Measurements from ENCODE around the gene MAPK10.
"Not testable (repeated sequence)": the region's sequence is repeated elsewhere in the genome, so short reads cannot be mapped to it uniquely, and the experiment has no call there.

MAPK10 gene

DNA sequence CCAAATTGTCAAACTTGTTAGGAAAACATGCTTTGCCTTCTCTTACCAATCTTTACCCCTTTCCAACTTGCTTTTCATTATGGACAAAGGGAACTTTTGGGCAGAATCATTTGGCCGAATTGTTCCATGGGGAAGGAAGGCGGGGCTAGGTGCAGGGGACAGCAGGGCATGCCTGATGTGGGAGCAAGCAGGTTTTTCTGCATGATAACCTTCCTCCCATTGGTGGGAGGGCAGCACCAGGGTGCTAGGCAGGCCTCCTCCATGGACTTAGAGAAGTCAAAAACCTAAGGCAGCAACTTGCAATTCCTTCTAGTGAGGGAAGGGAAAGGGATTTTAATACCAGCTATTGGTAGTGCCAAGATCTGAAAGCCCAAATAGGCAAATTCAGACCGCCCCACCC, 260.5 kb downstream of the MAPK10 start:
- DNase-seq = no peak

DNA sequence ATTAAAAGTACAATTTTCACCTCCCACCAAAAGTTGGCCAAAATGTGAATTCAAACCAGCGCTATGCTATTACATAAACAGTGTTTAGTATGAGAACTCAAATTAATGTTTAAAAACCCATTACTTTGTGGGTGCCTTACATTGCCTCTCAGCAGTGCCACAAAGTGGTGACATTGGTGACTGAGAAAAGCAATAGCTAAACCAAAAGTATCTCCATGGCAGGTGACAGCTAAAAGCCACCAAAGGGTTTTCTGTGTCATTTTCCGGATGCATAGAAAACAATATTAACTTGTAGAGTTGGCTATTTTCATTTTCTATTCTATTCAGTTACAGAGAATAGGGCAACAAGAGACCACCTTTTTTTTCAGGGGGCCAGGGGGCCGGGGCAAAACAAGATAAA, 261.2 kb downstream of the MAPK10 start:
- no peak for DNase-seq

DNA sequence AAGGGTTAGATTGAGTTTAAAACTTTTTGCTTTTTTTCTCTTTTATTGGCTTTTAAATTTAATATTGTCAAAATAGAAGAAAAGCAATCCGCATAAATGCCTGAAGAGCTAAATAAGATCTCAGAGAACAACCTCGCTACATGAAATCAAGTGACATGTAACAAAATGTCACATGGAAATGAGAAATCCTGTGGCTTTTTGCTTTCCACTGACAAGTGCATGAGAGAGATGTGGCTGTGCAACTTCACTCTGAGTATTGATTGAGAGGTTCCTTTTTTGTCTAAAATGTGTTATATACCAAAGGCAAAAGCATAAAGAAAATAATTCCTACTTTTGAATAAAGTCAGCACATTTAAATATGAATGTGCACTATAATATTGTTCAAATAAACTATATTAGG, 263.5 kb downstream of the MAPK10 start:
- no peak for DNase-seq

DNA sequence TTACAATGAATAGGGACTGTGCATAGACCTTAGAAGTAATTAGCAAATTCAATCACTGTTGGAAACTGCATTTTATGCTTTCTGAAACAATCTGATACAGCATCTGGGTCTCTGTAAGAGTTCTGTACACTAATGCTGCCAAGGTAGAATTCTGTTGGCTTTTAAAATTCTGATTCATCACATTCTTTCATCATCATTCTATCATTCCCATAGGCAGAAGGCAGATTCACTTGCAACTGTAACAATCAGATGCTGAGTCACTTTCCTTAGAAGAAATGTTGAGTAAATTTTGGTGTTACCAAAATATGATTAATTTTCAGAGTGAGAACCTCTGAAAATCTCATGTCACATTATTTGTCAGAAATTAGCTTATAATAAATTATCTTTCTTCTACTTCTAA, 267.2 kb downstream of the MAPK10 start:
- peak; percentile 89 for DNase-seq

DNA sequence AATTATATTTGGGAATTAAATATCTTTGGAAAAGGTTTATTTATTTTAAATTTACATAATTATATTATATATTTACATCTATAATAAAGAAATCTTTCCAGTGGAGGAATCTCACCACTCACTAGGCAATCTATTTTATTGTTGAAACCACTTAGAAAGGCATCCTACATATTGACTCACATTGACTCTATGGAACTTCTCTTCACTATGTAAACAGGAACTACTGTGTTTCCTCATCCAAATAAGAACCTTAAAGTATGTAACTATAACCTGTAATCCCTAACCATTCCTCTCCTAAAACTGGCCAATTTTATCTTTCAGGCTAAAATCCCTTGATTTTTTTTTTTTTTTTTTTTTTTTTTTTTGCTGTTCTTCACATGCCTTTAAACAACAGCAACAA, 268.7 kb downstream of the MAPK10 start:
- DNase-seq = no peak

DNA sequence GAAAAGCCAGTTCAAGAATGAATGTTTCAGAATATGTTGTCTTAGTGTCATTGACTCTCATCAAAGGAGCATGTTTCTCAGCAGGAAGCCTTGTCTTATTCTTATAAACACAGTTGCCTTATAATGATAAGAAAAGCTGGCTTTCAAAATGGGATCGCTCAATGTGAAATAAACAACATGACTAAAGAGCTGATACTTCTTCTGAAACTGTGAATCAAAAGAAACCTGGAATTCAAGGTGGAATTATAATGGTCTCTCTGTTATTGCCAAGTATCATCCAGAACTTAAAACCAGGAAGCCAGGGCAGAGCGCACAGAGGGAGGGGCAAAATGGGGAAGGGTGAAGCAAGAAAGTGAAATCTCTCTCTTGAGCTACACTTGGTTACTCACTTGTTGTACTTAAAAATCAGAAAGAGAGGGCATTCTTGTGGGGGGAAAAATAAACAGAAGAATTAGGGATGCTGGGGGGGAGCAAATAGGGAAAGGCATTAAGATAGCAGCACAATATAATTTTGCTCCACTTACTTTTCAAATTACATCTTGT, 270.0 kb downstream of the MAPK10 start:
- no peak for DNase-seq

DNA sequence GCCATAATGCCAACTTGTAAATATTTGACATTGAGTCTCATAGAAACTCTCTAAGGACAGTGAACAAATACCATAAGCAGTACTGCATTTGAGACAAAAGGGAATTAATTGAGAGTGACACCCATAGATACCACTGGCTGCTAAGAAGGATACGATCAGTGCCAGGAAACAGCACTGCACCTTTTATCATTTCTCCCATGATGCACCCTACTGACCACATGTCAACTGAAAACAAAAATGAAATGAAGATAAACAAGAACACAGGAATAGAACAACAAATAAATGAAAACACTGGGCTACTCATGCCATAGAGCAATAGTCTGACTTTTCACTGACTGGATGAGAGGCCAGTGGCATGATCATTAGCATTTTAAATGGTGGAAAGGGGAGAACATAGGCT, 270.8 kb downstream of the MAPK10 start:
- no peak for DNase-seq

DNA sequence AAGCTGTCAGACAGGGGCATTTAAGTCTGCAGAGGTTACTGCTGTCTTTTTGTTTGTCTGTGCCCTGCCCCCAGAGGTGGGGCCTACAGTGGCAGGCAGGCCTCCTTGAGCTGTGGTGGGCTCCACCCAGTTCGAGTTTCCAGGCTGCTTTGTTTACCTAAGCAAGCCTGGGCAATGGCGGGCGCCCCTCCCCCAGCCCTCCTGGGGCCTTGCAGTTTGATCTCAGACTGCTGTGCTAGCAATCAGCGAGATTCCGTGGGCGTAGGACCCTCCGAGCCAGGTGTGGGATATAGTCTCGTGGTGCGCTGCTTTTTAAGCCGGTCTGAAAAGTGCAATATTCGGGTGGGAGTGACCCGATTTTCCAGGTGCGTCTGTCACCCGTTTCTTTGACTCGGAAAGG, 284.1 kb downstream of the MAPK10 start:
- DNase-seq = not testable (repeated sequence)

DNA sequence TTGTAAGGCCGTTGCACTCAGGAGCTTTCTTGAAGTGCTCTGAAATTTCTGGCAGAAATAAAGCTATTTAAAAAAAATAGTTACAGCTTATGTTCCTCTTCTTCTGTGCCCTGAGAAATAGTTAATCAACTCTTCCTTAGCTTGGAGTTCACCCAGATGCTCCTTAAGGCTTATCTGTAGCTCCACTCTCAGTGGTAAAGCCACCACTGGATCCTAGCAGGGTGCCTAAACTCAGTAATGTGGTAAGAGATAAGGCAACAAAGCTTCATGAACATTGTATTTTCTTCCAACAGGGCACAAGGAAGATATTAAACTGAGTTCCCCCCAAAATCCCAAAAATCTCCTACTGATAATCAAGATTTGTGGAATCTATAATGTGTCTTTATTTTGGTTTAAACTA, 299.5 kb downstream of the MAPK10 start:
- no peak for DNase-seq

DNA sequence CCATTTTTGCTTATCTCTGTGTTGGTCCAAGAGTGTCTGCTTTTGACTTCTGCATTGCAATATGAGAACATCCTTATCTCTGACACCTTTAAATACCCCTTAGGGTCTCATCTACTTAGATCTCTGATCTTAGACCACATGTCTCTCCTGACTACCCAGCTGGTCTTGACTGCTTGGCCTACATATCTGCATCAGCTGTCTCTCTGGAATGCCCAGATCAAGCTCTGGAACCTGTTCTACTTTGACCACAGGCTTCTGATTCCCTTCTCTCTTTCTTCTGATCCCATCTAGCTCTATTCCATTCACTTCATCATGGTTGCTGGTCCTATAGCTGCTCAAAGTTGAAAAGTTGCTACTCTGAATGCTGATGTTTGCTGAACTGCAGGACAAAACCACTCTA, 301.2 kb downstream of the MAPK10 start:
- no peak for DNase-seq

DNA sequence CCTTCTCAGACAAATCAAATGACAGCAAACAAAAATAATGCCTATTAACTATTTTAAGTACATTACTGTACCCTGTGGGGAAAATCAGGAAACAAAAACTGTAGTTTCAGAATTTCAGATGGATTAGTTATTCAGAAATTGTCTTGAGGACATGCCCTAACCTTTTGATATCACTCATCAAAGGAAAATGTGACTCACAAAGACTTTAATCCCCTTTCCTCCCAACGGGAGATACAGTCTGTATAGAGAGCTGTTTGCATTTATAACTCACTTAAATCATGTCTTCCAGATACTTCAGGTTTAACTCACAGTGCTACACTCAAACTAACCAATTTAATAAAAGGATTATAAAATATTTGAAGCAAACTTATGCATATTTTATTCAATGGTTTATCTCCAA, 304.0 kb downstream of the MAPK10 start:
- peak; percentile 69 for DNase-seq

DNA sequence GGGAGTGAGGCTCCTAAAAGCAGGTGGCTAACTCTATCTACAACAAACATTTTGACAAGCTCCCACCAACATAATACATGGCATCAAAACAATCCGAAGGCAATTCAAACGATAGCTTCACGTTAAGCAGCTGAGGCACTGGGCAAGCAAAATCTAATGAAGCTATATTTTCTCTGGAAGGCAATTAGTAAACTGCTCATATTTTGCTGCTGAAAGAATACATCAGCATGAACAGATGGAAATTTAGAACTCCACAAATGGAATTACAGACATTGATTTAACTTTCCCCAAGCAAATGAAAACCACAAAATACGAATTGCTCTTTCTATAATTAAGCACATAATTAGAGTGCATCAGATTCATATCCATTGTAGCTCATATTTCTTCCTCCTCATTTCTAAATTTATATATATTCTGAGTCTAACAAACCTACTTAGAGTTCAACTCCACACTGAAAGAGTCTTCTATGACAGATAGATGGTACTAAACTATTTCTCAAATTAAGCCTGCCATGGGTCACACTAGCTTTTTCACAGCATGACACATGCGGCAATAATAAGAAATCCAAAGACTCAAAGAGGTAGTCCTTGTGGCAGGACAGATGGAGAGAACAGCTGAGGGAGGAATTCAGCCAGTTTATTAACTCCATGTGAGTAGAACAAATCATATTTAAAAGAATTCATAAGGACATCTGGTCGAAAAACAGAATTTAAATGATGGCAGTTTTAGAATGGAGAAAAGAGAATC, 305.4 kb downstream of the MAPK10 start:
- DNase-seq = peak; percentile 66

DNA sequence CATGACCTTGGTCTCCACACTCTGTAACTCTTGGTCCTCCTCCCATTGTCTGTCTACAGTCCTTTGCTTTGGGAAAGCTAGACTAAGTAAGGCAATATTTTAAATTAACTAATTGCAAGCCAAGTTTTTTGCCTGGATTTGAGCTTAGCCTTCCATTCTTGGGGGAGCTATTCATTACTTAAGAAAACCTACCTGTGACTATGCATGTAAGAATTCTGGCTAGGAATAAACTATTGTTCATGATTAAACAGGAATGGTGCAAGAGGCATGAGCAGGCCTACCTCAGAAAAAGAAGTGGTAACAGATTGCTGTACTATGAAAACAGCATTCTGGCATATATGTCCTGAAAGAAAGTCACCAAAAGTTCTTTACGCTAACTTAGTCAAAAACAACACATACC, 309.4 kb downstream of the MAPK10 start:
- DNase-seq = peak; percentile 20

DNA sequence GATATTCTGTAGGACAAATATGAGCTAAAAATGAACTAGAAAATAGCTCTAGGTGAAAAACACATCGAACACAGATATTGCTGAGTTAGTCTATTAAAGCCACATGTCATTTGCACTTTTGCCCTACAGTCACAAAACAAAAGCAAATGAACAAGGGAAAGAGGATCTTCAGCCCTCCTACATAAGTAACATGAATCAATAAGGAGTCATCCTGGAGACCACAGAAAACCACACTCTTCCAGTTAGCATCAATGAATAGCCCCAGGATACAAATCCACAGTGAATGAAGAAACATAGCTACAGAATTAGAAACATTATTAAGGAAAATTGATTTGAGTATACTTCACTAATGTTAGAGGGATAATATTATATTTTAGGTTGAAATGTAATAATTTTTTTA, 311.4 kb downstream of the MAPK10 start:
- peak; percentile 73 for DNase-seq

DNA sequence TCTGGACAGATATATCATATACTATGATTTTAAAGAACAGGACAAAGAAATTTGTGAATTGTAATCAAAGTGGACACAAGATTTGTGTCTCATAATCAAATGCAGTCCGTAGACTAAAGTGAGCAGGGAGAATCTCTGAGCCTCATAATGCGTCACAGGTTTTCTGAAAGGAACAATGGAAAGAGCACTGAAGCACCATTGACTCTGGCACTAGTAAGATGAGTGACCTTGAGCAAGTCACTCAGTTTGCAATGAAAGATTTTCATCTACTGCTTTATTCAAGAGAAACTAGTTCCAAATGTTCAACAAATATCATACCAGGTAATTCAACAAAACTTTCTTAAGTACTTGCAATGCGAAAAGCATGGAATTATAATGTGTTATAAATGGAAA, 315.3 kb downstream of the MAPK10 start:
- no peak for DNase-seq

DNA sequence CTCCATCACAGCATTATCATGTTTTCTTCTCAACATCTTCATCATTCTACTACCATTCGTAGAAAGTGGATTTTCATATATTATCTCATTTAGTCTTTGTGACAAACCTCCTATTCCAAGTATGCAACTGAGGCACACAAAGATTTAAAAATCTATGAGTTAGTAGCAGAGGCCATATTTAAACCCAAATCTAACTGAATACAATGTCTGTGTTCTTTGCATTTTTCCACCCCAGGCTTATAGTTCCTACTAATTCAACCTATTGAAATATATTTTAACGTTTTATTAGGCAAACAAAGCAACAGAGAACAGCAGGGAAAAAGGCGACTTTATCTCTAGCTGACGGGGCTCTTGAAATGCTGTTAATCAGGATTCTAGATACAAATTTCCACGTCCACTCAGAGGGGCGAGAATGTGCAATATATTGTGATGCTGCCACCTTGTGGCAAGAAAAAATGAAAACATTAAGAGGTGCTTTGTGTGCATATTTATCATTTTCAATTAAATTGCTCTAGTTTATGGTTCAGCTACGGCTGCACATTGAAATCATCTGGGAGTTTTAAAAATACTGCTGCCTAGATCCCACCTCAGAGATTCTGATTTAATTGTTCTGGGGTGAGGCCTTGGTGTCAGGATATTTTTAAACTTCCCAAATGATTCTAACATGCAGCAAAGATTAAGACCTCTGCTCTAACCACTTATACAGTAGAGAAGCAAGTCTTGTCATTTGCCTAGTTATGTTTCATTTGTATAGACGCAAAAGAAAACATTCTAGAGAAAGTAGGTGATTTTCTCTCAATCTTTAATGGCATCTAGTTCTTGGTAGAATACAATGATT, 315.9 kb downstream of the MAPK10 start:
- DNase-seq = peak; percentile 77

DNA sequence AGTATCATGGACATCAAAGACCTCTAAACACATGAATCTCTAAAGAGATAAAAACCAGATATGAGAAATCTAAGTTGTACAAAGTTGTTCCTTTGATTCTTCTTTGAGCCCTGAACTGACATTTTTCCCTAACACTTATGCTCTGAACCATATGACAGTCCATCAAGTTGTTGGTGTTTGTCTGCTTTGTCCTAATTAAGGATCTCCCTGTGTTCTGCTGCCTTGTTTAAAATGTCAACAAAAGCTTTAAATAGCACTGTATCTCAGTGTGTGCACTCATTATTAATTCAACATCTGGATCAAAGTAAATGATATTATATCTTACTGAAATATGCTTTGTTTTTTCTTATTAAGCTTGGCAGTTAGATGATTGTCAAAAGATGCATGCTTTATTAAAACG, 321.8 kb downstream of the MAPK10 start:
- no peak for DNase-seq

DNA sequence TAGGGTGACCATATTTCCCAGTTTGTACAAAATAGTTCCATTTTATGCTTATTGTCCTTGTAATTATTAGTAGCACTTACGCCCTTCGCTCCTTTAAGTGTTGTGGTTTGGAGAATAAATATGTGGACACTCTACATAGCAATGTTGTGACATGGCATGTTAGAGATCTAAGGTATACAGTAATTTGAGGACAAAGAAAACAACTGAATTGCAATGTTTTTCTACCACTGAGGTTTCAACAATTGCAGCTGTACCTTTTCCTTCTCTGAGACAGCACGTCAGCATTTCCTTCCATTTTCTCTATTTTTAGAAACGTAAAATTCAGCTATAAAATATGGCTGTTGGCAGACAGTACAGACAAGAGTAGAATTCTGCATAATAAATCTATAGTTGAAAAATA, 323.1 kb downstream of the MAPK10 start:
- DNase-seq = peak; percentile 56

DNA sequence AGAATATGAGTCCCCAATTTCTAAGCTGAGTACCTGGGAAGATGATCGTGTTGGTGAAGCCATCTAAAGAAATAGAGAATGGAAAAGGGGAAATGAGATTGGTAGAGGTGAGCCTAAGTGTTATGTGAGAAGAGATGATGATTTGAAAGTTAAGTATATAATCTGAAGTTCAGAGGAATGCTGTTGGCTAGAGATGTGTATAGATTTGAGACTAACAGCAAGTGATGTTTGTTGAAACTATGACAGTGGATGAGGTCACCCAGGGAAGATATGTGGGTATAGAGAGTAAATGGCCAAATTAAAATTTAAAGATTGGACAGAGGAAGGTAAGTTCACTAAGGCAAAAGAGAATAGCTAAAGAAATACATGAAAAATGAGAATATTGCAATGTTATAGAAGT, 324.2 kb downstream of the MAPK10 start:
- DNase-seq = no peak

DNA sequence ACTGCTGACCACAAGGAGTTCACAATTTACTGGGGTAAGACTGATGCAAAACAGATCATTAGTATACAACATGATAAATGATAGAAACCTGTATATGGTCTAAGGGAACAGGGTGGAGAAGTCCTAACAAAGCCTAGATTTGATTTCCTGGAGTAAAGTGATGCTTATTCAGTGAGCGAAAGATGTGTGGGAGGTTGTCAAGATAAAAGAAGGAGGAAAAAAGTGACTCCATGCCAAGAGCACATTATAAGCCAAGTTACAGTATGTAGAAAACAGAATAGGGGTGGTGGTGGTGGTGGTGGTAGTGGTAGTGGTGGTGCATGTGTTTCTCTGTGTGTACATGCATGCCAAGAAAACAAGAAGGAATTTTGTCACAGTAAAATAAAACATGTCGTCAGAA, 325.2 kb downstream of the MAPK10 start:
- DNase-seq = no peak

DNA sequence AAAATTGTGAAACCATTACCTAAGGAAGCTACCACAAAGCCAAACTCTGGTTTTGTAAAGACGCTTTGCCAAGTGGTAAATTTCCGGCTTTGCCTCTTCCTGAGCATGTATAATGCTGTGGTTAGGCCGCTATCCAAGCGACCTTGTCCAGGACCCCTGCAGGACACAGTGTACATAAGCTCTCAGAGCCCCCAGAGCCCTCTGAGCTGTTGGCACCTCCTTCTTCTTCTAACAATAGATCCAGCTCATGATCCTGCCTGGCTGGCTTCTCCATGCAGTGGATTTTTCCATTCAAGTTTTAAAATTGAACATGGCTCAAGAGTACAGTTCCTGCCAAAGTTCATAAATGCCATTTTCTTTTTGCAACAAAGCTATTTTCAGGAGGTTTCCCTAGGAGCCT, 326.7 kb downstream of the MAPK10 start:
- peak; percentile 92 for DNase-seq

DNA sequence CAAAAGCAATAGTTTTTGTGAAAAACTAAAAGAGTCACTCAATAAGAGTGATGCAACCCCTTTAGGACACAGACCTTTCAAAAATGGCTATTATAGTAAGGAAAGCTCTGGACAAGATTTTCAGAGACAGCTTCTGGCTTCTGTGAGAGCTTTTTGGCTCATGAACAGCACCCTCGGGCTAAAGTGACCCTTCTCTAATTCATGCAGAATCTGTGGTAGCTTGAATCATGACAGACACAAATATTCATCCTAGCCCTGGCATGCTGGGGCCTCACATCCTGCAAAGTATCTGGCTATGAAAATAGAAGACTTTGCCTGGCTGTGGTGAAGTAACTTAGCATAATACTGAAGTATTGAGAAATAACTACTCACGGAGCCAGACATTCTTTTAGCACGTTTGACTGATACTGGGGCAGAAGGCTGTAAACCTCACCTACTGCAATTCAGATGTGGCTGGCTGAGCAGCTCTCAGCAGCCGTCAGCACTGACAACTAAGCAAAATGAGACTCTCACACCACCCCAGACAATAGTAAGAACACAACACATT, 327.3 kb downstream of the MAPK10 start:
- DNase-seq = peak; percentile 97

DNA sequence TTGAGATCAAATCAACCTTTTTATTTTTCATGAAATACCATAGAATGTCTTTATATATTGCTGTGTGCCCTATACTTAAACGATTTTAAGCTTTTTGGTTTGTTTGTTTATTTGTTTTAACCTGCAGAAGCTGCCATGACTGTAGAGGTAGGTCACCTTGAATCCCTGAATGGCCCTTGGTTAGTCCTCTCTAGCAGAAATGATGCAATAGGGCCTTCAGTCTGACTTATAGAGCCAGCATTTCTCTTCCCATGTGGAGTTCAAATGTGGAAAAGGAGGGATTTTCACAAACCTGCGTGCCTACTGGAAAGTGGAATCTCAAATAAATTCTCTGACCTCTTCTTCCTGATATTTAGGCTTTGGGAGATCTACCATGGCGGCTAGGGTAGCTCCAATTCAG, 327.9 kb downstream of the MAPK10 start:
- DNase-seq = peak; percentile 27

DNA sequence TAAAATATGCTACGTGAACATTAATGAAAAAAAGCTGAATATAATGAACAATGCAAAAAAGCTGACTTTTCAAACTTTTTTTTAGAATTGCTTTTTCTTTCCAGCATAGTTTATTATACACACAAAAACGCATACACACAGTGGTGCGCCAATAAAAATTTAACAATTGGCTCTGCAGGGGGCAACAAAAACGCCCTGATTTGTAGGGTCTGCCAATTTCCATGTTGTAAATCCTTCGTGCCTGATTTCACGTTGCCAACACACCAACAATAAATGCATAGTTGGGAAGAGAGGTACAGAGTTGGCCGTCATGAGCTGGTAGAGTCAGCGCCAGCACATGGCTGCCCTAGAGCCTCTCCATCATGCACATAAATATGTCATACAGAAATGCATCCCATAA, 333.1 kb downstream of the MAPK10 start:
- peak; percentile 13 for DNase-seq

Measured in fibroblast of upper back skin (primary cell).